Neural progenitor cell (in vitro differentiated cells): ENCODE data around the gene ADAMTS4. TPM values are rescaled to one million over a fixed set of nuclear protein-coding genes. Genes with fewer than 3 reads are reported as not detected.

ENCODE experiments used
- DNase-seq: peaks from one replicate; pipeline ENCODE4 v3.0.0-alpha.2; 2016; ENCODE audit warnings: low spot score
- H2AFZ ChIP-seq: fragments of 200-600 bp; sonication (generic); replicated peaks from 2 replicates; pipeline ENCODE4 v1.6.1; 2016; ENCODE audit warnings: antibody characterized with exemption
- H3F3A ChIP-seq: fragments of 200-600 bp; sonication (generic); 2 replicates; pipeline ENCODE4 v1.6.1; 2016; ENCODE audit warnings: antibody characterized with exemption, low read depth
- H3K27ac ChIP-seq: fragments of 200-600 bp; sonication (generic); 2 replicates; pipeline ENCODE4 v1.5.1; 2016; ENCODE audit warnings: mild to moderate bottlenecking
- H3K27me3 ChIP-seq: fragments of 200-600 bp; sonication (generic); 2 replicates; pipeline ENCODE4 v1.6.1; 2016; ENCODE audit warnings: mild to moderate bottlenecking, moderate library complexity
- H3K36me3 ChIP-seq: fragments of 200-600 bp; sonication (generic); 2 replicates; pipeline ENCODE4 v1.5.1; 2016
- H3K4me1 ChIP-seq: fragments of 200-600 bp; sonication (generic); 2 replicates; pipeline ENCODE4 v1.6.1; 2016; ENCODE audit warnings: mixed run types
- H3K4me2 ChIP-seq: fragments of 200-600 bp; sonication (generic); 2 replicates; pipeline ENCODE4 v1.6.1; 2016
- H3K4me3 ChIP-seq: fragments of 200-600 bp; sonication (generic); 2 replicates; pipeline ENCODE4 v1.5.1; 2016
- H3K79me2 ChIP-seq: fragments of 200-600 bp; sonication (generic); 2 replicates; pipeline ENCODE4 v1.6.1; 2016; ENCODE audit warnings: low read depth
- H3K9ac ChIP-seq: fragments of 200-600 bp; sonication (generic); 2 replicates; pipeline ENCODE4 v1.6.1; 2016
- H3K9me3 ChIP-seq: fragments of 200-600 bp; sonication (generic); 2 replicates; pipeline ENCODE4 v1.5.1; 2016; ENCODE audit warnings: low read depth
- H4K20me1 ChIP-seq: fragments of 200-600 bp; sonication (generic); 2 replicates; pipeline ENCODE4 v1.6.1; 2016; ENCODE audit warnings: low read depth
- H3K27ac Mint-ChIP-seq: 3 replicates; pipeline ENCODE4 v1.8.0; 2021; ENCODE audit warnings: mixed read lengths
- H3K27me3 Mint-ChIP-seq: 2 replicates; pipeline ENCODE4 v1.8.0; 2022; ENCODE audit warnings: low read depth, mild to moderate bottlenecking, inconsistent platforms, moderate library complexity, mixed read lengths; ENCODE audit not compliant: insufficient read depth
- H3K36me3 Mint-ChIP-seq: 3 replicates; pipeline ENCODE4 v1.8.0; 2021; ENCODE audit warnings: mixed read lengths
- H3K4me1 Mint-ChIP-seq: 3 replicates; pipeline ENCODE4 v1.8.0; 2021; ENCODE audit warnings: mixed read lengths
- H3K4me3 Mint-ChIP-seq: 3 replicates; pipeline ENCODE4 v1.8.0; 2021; ENCODE audit warnings: mild to moderate bottlenecking, moderate library complexity, mixed read lengths
- H3K9me3 Mint-ChIP-seq: 3 replicates; pipeline ENCODE4 v1.8.0; 2020; ENCODE audit warnings: mixed read lengths
- EZH2 ChIP-seq: fragments of 200-600 bp; sonication (generic); IDR thresholded peaks from 2 replicates; pipeline ENCODE4 v1.6.1; 2017; ENCODE audit warnings: antibody characterized with exemption, mild to moderate bottlenecking, moderate library complexity
- EZH2phosphoT487 ChIP-seq: fragments of 200-600 bp; sonication (generic); IDR thresholded peaks from 2 replicates; pipeline ENCODE4 v1.6.1; 2017; ENCODE audit warnings: antibody characterized with exemption
- total RNA-seq: library from RNA; depleted of rRNA; stranded (reverse); fragments of >200 nt; gene quantifications from 2 replicates; pipeline ENCODE4 v1.2.3, GENCODE V29; 2015; ENCODE audit warnings: low replicate concordance
- TF ChIP-seq, protein P1 (sequence below): fragments of 200-600 bp; sonication (generic); IDR thresholded peaks from 2 replicates; pipeline ENCODE4 v1.5.1; 2017; ENCODE audit warnings: antibody characterized with exemption, mild to moderate bottlenecking

The ADAMTS4 gene
- total RNA-seq, 1 donor from 2014 or later, result 1.3 TPM

DNA sequence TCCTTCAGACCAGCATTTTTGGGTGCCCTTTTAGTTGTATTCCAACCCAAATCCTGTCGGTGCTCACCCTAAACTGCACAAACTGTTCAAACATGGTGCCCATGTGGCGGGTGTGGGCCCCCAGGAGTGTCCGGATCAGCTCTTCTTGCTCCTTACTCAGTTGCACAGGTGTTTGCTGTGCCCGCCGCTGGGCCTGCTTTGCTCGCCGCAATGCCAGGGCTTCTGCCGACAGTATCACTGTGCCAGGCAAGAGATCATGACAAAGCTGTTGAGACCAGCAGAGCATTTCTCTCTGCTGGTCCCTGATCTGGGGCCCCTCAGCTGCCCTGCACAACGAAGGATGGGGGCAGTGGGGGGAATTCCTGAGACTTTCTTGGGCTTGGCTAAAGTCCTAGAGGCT is 34.2 kb upstream of the ADAMTS4 start:
- Mint-ChIP-seq H3K27me3 (peaks cover 7% of the 10 kb centered on the region), H3K4me3 (no peak overlapping the region), H3K9me3 (no peaks in the 10 kb centered on the region), H3K36me3 (no peaks in the 10 kb centered on the region), H3K4me1 (no peaks in the 10 kb centered on the region), H3K27ac (no peak overlapping the region)
- Histone ChIP-seq H3K9me3 (no peaks in the 10 kb centered on the region), H3K27ac (no peak overlapping the region), H3K9ac (no peak overlapping the region), H2AFZ (no peak overlapping the region), H3F3A (no peaks in the 10 kb centered on the region), H3K4me2 (no peak overlapping the region), H3K27me3 (no peaks in the 10 kb centered on the region), H4K20me1 (no peaks in the 10 kb centered on the region), H3K4me1 (no peaks in the 10 kb centered on the region), H3K4me3 (no peak overlapping the region), H3K36me3 (no peaks in the 10 kb centered on the region), H3K79me2 (no peaks in the 10 kb centered on the region)
- DNase-seq, result no peak
- TF ChIP-seq EZH2, result no peak
- no peak for TF ChIP-seq EZH2phosphoT487
- TF ChIP-seq, protein P1, sequence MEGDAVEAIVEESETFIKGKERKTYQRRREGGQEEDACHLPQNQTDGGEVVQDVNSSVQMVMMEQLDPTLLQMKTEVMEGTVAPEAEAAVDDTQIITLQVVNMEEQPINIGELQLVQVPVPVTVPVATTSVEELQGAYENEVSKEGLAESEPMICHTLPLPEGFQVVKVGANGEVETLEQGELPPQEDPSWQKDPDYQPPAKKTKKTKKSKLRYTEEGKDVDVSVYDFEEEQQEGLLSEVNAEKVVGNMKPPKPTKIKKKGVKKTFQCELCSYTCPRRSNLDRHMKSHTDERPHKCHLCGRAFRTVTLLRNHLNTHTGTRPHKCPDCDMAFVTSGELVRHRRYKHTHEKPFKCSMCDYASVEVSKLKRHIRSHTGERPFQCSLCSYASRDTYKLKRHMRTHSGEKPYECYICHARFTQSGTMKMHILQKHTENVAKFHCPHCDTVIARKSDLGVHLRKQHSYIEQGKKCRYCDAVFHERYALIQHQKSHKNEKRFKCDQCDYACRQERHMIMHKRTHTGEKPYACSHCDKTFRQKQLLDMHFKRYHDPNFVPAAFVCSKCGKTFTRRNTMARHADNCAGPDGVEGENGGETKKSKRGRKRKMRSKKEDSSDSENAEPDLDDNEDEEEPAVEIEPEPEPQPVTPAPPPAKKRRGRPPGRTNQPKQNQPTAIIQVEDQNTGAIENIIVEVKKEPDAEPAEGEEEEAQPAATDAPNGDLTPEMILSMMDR, result no peak

DNA sequence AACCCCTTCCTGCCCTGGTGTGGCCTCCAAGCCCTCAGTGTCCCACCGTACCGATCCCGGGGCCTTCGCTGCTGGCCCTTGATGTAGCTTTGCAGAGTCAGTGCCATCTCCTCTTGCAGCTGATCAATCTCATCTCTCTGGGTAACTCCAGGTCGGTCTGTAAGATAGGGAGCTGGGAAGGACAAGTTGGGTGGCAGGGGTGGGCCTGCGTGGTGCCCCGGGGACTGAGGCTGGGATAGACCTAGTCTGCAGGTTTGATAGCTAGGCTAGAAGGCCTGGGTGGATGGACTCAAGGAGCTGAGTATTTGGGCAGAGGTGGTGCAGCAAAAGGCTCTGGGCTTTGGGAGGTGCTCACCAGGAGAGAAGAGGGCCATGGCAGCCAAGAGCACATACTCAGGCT is 31.9 kb upstream of the ADAMTS4 start:
- Histone ChIP-seq H3K4me2 (no peak overlapping the region), H3K9me3 (no peaks in the 10 kb centered on the region), H3K27me3 (no peaks in the 10 kb centered on the region), H3K79me2 (no peaks in the 10 kb centered on the region), H2AFZ (no peak overlapping the region), H3K27ac (no peak overlapping the region), H3K36me3 (no peaks in the 10 kb centered on the region), H4K20me1 (no peaks in the 10 kb centered on the region), H3K4me1 (peaks cover 9% of the 10 kb centered on the region), H3K9ac (no peak overlapping the region), H3K4me3 (no peak overlapping the region), H3F3A (peaks cover 6% of the 10 kb centered on the region)
- Mint-ChIP-seq H3K4me1 (peaks cover 15% of the 10 kb centered on the region), H3K4me3 (no peak overlapping the region), H3K9me3 (no peaks in the 10 kb centered on the region), H3K27ac (no peak overlapping the region), H3K27me3 (peaks cover 2% of the 10 kb centered on the region), H3K36me3 (no peaks in the 10 kb centered on the region)
- TF ChIP-seq EZH2phosphoT487 (no peak), EZH2 (no peak)
- TF ChIP-seq, protein P1, result no peak
- no peak for DNase-seq

DNA sequence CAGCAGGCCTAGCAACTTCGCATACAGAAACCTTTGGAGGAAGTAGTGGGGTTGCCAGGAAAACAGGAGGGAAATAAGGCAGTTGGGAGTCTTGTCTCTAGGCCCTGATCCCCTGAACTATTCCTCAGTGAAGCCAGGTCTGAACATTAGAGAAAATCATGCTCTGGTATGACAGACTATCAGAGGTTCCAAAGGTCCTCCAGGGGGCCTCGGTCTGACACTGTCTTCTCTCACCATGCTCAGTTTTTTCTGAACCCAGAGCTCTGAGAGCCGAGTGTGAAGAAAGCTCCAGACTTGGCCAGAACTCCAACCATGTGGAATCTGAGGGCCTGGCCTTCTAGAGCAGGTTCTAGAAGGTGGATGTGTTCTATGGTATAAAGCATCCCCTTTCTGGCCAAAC is 31.0 kb upstream of the ADAMTS4 start:
- H3F3A ChIP-seq, result peaks cover 12% of the 10 kb centered on the region
- no peaks in the 10 kb centered on the region for H3K36me3 Mint-ChIP-seq
- H3K27ac Mint-ChIP-seq, result no peak overlapping the region
- H3K79me2 ChIP-seq, result no peaks in the 10 kb centered on the region
- H3K27me3 Mint-ChIP-seq, result peaks cover 2% of the 10 kb centered on the region
- no peak overlapping the region for H3K9ac ChIP-seq
- DNase-seq, result peak; percentile 39
- H3K4me2 ChIP-seq, result no peak overlapping the region
- peaks cover 9% of the 10 kb centered on the region for H3K4me1 ChIP-seq
- no peak overlapping the region for H3K4me3 Mint-ChIP-seq
- H3K9me3 Mint-ChIP-seq, result no peaks in the 10 kb centered on the region
- no peaks in the 10 kb centered on the region for H4K20me1 ChIP-seq
- no peak for TF ChIP-seq EZH2phosphoT487
- no peak for TF ChIP-seq EZH2
- TF ChIP-seq, protein P1, result peak; percentile 30
- no peak overlapping the region for H3K27ac ChIP-seq
- H3K4me1 Mint-ChIP-seq, result peaks cover 21% of the 10 kb centered on the region
- no peaks in the 10 kb centered on the region for H3K27me3 ChIP-seq
- no peaks in the 10 kb centered on the region for H3K9me3 ChIP-seq
- H3K4me3 ChIP-seq, result no peak overlapping the region
- no peak overlapping the region for H2AFZ ChIP-seq
- no peaks in the 10 kb centered on the region for H3K36me3 ChIP-seq
